ENCODE measurements around the gene HSPB7.

HSPB7 gene

GRCh38 chr1:15973772-15974171 is 44.1 kb downstream of the HSPB7 start:
- no peak for DNase-seq

GRCh38 chr1:15972409-15972808 is 45.4 kb downstream of the HSPB7 start:
- no peak for DNase-seq

DNA sequence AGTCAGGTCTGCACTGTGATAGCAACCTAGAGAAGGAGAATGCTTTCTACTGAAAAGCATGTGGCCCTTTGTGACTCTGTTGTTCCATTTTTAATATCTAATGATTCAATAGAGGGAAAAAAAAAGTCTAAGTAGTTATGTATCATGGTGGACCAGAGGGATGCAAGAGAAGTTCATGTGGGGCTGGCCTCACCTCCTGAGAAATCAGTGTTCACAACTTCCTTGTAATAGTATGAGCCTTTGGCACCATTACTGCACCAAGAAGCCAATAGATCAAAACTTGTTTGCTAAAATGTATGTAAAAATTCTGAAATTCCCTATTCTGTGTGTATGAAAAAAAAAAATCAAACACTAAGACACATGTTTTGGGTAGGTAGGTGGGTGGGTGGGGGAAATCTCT is 46.9 kb downstream of the HSPB7 start:
- no peak for DNase-seq

DNA sequence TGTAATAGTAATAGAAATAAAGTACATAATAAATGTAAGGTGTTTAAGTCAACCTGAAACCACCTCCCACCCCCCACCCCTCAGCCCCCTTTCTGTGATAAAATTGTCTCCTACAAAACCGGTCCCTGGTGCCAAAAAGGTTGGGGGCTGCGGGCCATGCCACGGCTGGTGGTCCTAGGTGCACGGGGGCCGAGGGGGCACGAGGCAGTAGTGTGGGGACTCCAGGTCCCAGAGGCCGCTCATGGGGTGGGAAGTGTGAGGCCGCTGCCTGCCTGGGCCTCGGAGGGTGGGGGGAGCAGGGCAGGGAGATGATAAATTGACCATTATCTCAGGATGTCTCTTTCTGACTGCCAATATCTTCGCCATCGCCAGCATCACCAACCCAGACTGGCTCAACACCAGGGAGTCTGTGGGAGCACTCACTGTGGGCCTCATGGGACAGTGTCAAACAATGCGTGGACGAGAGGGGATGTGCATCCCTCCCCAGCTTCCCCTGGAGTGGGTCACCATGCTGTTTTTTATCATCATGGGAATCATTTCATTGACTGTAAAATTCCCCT is 48.4 kb downstream of the HSPB7 start:
- no peak for DNase-seq

DNA sequence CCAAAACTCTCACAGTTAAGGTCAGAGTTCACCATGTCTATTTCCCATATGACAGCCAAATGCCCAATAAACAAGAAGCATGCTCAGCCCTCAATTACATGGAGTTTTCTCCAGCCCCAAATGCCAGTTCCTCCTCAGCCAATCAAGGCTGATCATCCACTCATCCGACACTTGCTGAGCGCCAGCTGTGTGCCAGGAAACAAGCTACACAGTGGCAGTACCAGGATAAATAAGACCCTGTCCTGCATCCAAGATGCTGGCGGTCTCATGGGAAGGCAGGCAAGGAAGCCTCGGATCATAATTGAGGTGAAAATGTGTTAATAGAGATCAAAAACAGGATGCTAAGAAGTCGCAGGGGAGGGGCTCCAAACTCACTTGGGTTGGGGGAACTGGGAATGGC is 49.7 kb downstream of the HSPB7 start:
- no peak for DNase-seq

DNA sequence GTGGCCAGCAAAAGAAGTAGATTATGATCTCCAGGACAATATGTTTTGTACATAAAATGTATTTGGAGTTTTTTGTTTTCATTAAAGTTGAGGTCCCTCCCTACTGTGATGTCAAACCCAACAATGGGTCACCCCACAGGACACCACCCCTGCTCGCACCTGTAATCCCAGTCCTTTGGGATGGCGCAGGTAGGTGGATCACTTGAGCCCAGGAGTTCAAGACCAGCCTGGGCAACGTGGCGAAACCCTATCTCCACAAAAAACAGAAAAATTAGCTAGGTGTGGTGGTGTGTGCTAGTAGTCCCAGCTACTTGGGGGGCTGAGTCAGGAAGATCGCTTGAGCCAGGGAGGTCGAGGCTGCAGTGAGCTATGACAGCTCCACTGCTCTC is 50.9 kb downstream of the HSPB7 start:
- no peak for DNase-seq

GRCh38 chr1:15966081-15966955 is 51.5 kb downstream of the HSPB7 start:
- DNase-seq = peak; percentile 53

- no peak for DNase-seq
Observed at GRCh38 chr1:15965228-15965767, 52.5 kb downstream of the HSPB7 start.
